GM10847 (cell line): Measurements from ENCODE around the gene ELOVL7.

Experiments
- POLR2A ChIP-seq: IDR thresholded peaks from 2 replicates; pipeline ENCODE4 v1.6.1; 2011; ENCODE audit not compliant: insufficient read length; ENCODE audit errors: extremely low read depth

Gene ELOVL7

DNA sequence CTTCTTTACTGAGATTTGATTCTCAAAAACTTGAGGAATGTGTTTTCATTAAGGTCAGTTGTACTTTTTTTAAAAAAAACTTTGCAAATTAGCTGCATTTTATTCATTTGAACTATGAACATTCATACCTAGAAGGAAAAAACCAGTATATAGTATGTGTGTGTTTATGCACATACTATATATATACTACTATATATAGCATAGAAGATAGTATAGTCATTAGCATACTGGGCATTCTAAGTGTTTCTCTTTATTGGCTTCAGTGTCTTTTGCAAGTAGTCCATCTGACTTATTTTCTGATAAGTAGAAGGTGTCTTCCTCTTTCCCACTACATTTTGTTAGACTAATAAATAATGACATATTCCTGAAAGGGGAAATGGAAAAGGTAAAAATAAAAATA is 33.0 kb downstream of the ELOVL7 start:
- TF ChIP-seq POLR2A = no peak

DNA sequence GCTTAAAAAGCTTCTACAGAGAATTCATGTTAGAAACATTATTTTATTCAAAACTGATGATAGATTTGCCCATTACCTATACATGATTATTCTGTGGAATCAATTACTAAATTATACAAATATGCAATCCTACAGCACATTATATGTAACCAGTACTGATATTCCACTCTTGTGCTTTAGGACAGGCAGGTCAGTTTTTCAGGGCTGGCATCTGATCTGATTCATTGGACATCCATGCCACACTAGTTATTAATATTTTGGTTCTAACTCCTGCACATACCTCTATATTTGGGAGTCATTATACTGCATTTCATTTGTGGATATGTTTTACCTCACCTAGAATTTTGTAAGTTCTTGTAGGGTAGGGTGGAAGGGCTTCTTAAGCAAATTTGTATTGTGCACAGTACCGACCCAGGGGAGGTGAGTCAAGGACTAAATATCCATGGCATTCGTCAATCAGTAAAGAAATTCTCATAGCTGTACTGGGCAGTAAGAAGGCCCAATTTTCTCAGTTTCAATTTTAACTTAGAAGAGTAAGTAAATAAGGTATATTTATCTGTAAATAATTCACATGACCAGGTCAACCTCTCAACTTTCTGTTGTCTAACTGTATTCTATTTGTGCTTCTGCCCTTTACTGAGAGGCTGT is 33.5 kb downstream of the ELOVL7 start:
- TF ChIP-seq POLR2A = no peak

DNA sequence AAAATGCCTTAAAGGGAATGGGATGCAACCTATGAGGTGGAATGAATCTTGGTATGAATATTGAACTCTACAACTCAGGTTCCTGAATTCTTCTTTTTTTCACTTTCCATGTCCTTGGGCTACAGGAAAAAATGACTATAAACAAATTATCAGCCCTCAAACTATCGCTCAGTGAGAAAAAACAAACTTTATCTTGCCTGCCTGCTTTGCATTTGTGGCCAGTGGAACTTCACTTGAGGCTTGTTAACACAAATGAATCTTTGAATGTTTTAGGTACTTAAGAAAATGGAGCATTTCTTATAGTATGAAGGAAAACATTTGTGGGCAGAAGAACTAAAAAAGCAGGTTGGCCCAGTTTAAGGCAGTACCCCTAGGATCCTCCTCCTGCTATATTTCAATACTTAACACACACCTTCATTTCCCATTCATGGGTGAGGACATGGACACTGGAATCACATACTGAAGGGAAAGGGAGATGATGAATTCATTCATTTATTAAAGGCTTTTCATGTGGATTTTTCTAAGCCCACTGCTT is 34.1 kb downstream of the ELOVL7 start:
- TF ChIP-seq POLR2A = no peak

GRCh38 chr5:60806591-60807243 is 37.4 kb downstream of the ELOVL7 start:
- no peak for TF ChIP-seq POLR2A

GRCh38 chr5:60805463-60805862 is 38.6 kb downstream of the ELOVL7 start:
- no peak for TF ChIP-seq POLR2A

DNA sequence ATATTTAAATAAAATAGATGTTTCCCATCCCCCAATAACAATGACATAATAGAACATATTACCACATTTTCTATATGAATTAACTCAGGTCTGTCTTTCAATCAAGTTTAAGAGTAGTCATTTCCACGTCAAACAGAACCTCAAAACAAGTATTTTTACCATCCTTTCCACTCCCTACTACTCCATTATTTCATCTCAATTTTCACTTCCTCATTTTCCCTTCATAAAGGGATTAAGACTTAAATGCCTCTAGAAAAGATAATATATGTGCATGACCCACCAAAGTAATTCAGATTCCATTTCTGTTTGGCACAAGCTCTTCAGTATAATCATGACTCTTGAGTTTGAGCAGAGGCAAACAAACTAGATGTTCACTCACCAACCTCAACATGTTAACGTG is 40.4 kb downstream of the ELOVL7 start:
- TF ChIP-seq POLR2A = no peak

DNA sequence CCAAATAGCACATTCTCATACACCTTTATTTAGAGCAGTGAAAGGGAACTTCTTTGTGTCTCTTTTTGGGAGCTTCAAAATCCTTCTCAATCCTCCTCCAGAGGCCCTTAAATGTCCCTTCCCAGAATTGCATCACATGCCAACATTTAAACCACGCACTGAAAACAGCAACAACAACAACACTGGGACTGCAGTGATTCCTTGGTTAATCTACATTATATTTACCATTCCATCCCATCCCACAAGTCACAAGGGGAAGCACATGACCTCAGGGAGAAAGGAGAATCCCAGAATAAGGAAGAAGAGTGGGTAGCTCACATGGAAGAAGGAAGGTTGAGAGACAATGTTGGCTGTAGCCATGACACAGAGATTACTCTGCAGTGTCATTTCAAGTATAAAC is 41.1 kb downstream of the ELOVL7 start:
- no peak for TF ChIP-seq POLR2A

DNA sequence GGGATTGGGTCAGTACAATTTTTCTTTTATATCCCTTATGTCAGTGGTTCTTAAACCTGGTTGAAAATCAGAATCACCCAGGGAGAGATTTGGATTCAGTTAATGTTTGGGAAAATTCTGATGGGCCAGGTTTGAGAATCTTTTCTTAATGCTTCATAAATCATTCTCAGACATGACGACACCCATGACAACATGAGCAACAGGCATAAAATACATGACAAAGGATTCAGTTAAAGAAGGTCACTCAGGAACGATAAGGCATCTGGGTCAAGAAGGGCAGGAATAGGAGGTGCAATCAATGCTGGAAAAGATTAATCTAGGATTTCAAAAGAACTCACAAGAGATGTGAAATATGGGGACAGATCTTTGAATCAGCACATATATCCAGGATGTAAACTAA is 41.8 kb downstream of the ELOVL7 start:
- no peak for TF ChIP-seq POLR2A

DNA sequence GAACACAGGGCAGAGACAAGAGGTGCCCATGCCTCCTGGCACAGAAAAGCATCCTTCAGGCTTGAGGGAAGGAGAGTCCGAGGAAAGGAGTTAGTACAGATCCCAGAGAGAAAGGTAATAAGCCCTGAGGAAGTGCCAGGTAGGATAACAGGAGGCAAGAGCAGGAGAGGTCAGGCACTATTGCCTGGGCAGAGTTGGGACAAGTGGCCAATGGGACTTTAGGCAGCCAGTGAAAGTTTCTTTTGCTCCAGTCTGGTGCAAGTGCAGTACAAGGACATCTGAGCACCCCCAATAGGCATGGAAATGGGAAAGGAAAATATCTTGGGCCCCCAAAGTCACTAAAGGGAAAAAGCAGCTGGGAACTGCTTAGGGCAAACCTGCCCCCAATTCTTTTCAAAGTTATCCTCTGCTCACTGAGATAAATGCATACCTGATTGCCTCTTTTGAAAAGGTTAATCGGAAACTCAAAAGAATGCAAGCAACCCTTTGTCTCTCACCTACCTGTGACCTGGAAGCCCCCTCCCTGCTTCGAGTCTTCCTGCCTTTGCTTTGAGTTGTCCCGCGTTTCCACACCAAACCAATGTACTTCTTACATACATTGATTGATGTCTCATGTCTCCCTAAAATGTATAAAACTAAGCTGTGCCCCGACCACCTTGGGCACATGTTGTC is 46.5 kb downstream of the ELOVL7 start:
- TF ChIP-seq POLR2A = no peak

DNA sequence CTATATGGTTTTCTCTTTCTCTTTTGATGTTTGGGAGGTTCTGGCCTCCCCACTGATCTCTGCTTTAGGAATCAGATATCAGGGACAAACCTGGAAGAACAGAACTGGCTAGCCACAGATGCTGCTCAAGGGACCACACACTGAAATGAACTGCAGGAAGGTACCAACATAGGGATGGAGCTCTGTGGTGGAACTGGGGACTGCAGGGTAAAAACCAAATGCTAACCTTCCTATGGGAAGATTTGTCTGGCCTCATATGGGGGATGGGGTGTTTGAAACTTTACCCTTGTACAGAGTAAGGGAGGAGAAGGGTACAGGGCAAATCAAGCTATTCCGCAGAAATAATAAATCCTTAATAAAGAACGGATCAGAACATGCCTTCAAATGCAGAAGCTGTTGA is 49.4 kb downstream of the ELOVL7 start:
- no peak for TF ChIP-seq POLR2A

GRCh38 chr5:60792438-60792837 is 51.6 kb downstream of the ELOVL7 start:
- no peak for TF ChIP-seq POLR2A

DNA sequence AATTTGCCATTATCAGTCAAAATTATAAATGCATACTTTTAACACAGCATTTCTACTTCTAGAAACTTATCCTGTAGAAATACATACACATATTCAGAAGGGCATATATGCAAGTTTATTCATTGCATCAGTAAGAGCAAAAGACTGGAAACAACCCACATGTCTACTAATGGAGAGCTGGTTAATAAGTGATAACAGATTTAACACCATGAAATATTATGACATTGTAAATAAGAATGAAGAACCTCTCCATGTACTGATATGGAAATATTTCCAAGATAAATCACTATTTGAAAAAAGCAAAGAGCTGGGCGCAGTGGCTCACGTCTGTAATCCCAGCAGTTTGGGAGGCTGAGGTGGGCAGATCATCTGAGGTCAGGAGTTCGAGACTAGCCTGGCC is 54.5 kb downstream of the ELOVL7 start:
- no peak for TF ChIP-seq POLR2A

- no peak for TF ChIP-seq POLR2A
Measured at GRCh38 chr5:60788863-60789513, 55.1 kb downstream of the ELOVL7 start.

GRCh38 chr5:60779466-60779865 is 64.6 kb downstream of the ELOVL7 start:
- no peak for TF ChIP-seq POLR2A

DNA sequence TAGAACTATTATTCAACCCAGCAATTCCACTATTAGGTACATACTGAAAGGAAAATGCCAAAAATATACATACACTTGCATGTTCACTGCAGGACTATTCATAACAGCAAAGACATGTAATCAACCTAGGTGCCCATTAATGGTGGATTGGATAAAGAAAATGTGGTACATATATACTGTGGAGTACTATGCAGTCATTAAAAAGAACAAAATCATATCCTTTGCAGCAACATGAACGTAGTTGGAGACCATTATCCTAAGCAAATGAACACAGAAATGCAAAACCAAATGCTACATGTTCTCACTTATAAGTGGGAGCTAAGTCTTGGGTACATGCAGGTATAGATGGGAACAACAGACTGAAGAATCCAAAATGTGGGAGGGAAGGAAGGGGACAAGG is 67.7 kb downstream of the ELOVL7 start:
- TF ChIP-seq POLR2A = no peak
